C4-2B (cell line): Measurements from ENCODE around the gene PRKCH.

Source experiments
- H3K27ac ChIP-seq: fragments of 450-650 bp; 2 replicates; pipeline ENCODE4 v1.5.1; 2017
- ZFX ChIP-seq: fragments of 450-650 bp; IDR thresholded peaks from 2 replicates; pipeline ENCODE4 v1.6.1; 2017
- TF ChIP-seq, protein P1 (sequence below): fragments of 450-650 bp; conservative IDR thresholded peaks from 2 replicates; pipeline ENCODE4 v1.5.1; 2017; ENCODE audit warnings: mild to moderate bottlenecking

PRKCH gene

DNA sequence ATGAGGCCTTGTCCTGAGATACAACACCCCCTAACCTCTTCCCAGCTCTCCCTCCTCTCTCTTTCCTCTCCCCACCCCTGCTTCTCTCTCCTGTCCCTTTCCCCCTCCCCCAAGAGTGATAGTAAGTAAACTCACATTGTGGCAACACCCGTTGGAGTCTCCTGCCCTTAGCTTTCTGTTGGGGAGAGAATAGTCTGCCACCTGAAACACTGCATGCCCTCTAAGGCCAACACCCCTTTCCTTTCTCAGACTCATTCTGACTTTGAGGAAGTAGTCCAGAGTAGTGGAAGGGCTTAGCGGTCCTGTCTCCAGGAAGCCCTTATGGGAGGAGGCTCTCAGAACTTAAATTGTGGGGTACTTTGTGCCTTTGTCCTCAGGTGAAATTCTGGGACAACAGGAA, 95.2 kb downstream of the PRKCH start:
- no peak for TF ChIP-seq ZFX
- TF ChIP-seq, protein P1, sequence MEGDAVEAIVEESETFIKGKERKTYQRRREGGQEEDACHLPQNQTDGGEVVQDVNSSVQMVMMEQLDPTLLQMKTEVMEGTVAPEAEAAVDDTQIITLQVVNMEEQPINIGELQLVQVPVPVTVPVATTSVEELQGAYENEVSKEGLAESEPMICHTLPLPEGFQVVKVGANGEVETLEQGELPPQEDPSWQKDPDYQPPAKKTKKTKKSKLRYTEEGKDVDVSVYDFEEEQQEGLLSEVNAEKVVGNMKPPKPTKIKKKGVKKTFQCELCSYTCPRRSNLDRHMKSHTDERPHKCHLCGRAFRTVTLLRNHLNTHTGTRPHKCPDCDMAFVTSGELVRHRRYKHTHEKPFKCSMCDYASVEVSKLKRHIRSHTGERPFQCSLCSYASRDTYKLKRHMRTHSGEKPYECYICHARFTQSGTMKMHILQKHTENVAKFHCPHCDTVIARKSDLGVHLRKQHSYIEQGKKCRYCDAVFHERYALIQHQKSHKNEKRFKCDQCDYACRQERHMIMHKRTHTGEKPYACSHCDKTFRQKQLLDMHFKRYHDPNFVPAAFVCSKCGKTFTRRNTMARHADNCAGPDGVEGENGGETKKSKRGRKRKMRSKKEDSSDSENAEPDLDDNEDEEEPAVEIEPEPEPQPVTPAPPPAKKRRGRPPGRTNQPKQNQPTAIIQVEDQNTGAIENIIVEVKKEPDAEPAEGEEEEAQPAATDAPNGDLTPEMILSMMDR, result no peak

GRCh38 chr14:61417141-61417540, 95.8 kb downstream of the PRKCH start:
- no peak overlapping the region for H3K27ac ChIP-seq
- TF ChIP-seq, protein P1, result no peak
- TF ChIP-seq ZFX, result no peak

More for the DNA sequence above, 95.2 kb downstream of the PRKCH start:
- no peak overlapping the region for H3K27ac ChIP-seq

- H3K27ac ChIP-seq, result no peak overlapping the region
- TF ChIP-seq, protein P1, result no peak
- no peak for TF ChIP-seq ZFX
Observed at GRCh38 chr14:61417883-61418455, 96.6 kb downstream of the PRKCH start.

DNA sequence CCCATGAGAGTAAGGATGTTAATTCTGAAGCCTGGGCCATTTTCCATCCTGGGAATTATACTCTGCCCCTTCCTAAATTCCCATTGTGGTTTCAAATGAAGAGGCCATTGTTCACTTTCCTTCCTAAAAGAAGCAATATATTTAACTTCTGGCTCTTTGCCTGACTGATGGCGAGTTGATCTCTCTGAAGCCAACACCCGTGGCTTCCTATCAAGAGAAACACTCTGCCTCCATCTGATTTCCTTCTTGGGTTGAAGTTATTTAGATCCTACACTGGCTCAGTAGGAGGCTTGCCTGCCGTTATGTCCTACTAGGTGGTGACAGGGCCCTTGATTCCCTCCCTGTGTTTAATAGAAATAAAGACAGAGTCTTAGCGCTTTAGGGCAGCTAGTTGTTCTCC, 97.4 kb downstream of the PRKCH start:
- H3K27ac ChIP-seq, result no peak overlapping the region
- TF ChIP-seq, protein P1, result no peak
- no peak for TF ChIP-seq ZFX

GRCh38 chr14:61419201-61419600, 97.8 kb downstream of the PRKCH start:
- no peak for TF ChIP-seq ZFX
- TF ChIP-seq, protein P1, result no peak
- no peak overlapping the region for H3K27ac ChIP-seq

DNA sequence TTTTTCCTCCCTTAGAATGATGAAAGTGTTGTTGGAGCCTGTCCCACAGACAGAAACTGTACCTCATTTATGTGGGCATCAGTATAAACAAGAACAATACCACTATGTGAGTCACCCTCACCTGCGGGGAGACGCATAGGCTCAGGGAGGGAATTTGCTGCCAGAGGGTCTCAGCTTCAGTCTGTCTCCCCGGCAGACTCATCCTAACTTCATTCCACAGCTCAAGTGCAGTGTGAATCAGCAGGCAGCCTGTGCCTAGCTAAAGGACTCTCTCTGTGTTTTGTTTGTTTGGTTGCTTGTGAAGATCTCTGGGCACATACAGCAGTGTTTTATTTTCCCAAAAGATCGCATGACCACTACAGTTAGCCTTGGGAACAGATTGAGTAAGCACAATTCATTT, 98.9 kb downstream of the PRKCH start:
- peak overlapping the region; percentile 25 for H3K27ac ChIP-seq
- TF ChIP-seq, protein P1, result no peak
- no peak for TF ChIP-seq ZFX

GRCh38 chr14:61421212-61421923, 100.0 kb downstream of the PRKCH start:
- TF ChIP-seq, protein P1, result no peak
- TF ChIP-seq ZFX, result no peak
- H3K27ac ChIP-seq, result peak overlapping the region; percentile 32; the same call in 1 of the 2 replicates
